HFF-Myc (cell line): ENCODE results near the gene POLR1H.
"Not testable (repeated sequence)": the region's sequence is repeated elsewhere in the genome, so short reads cannot be mapped to it uniquely, and the experiment has no call there.

Experiments used
- DNase-seq: peaks from one replicate; pipeline ENCODE4 v3.0.0-alpha.2; 2011; ENCODE audit warnings: low read depth; ENCODE audit errors: extremely low read depth
- H3K4me3 ChIP-seq: replicated peaks from 2 replicates; pipeline ENCODE4 v1.5.1; 2011; ENCODE audit warnings: low read depth, mild to moderate bottlenecking, control low read depth, low read length
- TF ChIP-seq, protein P1 (sequence below): IDR thresholded peaks from 2 replicates; pipeline ENCODE4 v1.5.1; 2012; ENCODE audit warnings: mild to moderate bottlenecking, low read depth, low read length, control low read depth; ENCODE audit errors: missing control alignments

The POLR1H gene

DNA sequence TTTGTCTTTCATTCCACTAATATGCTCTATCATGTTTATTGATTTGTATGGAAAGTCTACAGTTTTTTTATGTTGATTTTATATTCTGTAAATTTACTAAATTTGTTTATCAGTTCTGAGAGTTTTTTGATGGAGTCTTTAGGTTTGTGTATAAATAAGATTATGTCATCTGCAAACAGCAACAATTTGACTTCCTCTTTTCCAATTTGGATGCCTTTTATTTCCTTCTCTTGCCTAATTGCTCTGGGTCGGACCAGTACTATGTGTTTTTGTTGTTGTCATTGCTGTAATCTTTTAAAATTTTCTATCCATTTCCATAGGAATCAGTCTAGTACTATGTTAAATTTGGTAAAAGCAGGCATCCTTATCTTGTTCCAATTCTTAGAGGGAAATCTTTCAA lies 31.5 kb upstream of the POLR1H start:
- TF ChIP-seq, protein P1, sequence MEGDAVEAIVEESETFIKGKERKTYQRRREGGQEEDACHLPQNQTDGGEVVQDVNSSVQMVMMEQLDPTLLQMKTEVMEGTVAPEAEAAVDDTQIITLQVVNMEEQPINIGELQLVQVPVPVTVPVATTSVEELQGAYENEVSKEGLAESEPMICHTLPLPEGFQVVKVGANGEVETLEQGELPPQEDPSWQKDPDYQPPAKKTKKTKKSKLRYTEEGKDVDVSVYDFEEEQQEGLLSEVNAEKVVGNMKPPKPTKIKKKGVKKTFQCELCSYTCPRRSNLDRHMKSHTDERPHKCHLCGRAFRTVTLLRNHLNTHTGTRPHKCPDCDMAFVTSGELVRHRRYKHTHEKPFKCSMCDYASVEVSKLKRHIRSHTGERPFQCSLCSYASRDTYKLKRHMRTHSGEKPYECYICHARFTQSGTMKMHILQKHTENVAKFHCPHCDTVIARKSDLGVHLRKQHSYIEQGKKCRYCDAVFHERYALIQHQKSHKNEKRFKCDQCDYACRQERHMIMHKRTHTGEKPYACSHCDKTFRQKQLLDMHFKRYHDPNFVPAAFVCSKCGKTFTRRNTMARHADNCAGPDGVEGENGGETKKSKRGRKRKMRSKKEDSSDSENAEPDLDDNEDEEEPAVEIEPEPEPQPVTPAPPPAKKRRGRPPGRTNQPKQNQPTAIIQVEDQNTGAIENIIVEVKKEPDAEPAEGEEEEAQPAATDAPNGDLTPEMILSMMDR: no peak
- H3K4me3 ChIP-seq: no peak overlapping the region
- DNase-seq: no peak

DNA sequence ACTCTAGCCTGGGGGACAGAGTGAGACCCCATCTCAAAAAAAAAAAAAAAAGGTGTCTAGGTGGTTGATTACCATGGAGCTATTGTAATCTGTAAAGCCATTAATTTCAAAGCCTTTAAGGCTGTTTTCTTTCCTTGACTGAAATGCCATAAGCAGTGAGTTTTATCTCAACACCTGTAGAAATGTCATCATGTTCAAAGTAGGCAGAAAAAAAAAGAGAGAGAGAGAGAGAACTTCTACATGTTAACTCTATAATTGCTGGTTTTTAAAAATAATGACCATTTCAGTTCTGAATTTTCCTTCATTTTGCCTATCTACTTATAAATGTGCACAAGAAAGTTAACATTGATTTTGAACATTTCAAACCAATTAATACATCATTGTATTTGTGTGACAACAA lies 29.7 kb upstream of the POLR1H start:
- H3K4me3 ChIP-seq: no peak overlapping the region
- no peak for DNase-seq
- TF ChIP-seq, protein P1: no peak

DNA sequence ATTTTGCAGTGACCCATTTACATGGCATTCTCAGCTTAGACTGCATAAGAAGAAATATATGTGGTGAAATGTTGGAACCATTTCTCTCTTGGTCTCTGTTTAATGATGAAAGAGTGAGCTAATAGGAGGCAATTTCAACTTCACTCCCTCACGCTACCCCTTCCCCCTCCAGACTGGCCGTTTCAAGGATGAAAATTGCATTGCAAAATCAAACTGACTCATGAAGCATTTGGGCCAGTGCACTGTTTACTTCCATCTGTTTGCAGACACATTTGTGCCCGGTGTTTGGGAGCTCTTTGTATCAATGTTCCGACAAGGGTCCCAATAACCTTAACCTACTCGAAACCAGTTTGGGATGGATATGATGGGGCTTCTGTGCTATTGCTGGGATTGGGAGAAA lies 27.6 kb upstream of the POLR1H start:
- H3K4me3 ChIP-seq, DNase-seq: not testable (repeated sequence)

DNA sequence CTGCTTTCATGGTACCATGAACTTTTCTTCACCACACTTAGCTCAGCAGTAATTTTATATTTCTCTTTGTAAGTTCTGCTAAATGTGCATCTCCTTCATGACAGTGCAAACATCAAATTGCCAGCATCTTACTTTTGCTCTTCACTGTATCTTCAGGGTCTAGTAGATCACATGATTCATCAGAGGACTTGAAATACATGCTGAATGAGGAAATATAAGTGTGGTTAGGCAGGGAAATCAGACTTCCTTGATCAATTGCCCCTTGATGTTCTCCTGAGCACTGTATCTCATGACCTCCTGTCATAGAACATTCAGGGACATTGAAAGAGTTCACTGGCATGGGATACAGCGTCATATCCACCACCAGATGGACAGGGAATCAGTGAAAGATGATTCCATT lies 25.3 kb upstream of the POLR1H start:
- H3K4me3 ChIP-seq: no peak overlapping the region
- no peak for DNase-seq
- TF ChIP-seq, protein P1: no peak

DNA sequence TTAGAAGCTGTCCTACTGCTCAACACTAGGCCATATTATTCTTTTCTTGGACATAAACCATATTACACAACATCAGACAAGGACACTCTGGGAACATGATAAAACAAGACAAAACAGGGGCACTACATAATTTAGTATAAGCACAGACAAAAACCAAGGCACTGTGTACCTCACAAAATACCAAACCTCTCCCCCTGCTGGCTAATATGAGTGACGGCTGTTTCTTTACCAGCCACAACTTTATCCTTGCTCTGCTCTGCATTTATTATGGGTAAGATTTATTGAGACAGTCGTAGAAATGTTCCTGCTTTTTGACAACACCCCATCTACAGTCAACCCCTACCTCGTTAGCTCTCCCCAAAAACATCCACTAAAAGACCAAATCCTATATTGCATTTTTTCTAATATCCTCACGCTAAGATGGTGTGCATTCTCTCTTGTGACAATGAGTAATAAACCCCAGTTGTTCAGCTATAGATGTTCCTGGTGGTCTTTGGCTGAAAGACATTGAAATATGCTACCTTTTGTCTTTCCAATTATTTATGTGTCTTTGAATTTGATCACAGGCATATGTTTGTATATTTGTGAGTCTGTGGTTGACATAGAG lies 23.8 kb upstream of the POLR1H start:
- DNase-seq: no peak
- H3K4me3 ChIP-seq: no peak overlapping the region

DNA sequence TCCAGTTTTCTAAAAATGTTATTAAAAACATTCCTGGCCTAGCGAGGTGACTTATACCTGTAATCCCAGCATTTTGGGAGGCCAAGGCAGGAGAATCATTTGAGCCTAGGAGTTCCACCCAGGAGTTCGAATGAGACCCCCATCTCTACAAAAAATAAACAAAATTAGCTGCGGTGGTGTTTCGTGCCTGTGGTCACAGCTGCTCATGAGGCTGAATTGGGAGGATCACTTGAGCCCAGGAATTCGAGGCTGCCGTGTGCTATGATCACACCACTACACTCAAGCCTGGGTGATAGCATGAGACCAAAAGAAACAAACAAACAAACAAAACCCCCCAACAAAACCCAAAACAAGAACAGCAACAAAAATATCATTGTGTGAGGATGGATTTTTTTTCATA lies 19.8 kb upstream of the POLR1H start:
- no peak overlapping the region for H3K4me3 ChIP-seq
- no peak for DNase-seq
- TF ChIP-seq, protein P1: no peak

More for the DNA sequence above, 23.8 kb upstream of the POLR1H start:
- TF ChIP-seq, protein P1: peak; percentile 56

DNA sequence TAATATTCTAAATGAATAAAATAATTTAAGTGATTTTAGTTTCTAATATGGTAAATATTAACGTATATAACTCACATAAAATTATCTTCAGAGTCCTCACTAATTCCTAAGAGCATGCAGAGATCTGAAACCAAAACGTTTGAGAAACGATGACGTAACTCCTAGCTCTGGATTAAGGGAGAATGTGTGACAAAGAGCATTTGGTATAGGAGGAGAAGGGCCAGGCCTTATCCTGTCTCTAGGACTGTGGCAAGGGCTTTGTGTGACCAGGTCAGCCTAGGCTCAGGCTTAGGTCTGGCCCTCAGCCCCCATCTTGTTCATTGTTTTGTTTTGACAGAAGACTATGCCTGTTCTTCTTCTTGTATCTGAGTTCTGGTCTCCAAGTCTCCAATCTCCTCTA lies 19.2 kb upstream of the POLR1H start:
- TF ChIP-seq, protein P1: no peak
- no peak for DNase-seq
- H3K4me3 ChIP-seq: no peak overlapping the region
